Neural cell (in vitro differentiated cells): Measurements from ENCODE around the gene P2RX6. TPM values are rescaled to one million over a fixed set of nuclear protein-coding genes. Genes with fewer than 3 reads are reported as not detected.

Experiments
- H2AFZ ChIP-seq: fragments of 200-600, 300-800 bp; sonication (generic), shearing (Covaris generic); 2 replicates; pipeline ENCODE4 v1.6.0; 2014; ENCODE audit warnings: low read depth, mild to moderate bottlenecking, antibody characterized with exemption, low read length, moderate library complexity
- H3F3A ChIP-seq: fragments of 200-600 bp; shearing (Covaris generic); 2 replicates; pipeline ENCODE4 v1.6.1; 2016; ENCODE audit warnings: mild to moderate bottlenecking, moderate library complexity, mixed read lengths, antibody characterized with exemption, low read length; ENCODE audit not compliant: insufficient read depth, poor library complexity, severe bottlenecking
- H3K27ac ChIP-seq: fragments of 200-600, 300-800 bp; sonication (generic), shearing (Covaris generic); 2 replicates; pipeline ENCODE4 v1.5.1; 2014; ENCODE audit warnings: mild to moderate bottlenecking, low read length, moderate library complexity
- H3K27me3 ChIP-seq: fragments of 300-800, 200-600 bp; sonication (generic), shearing (Covaris generic); 2 replicates; pipeline ENCODE4 v1.6.0; 2014; ENCODE audit warnings: mild to moderate bottlenecking, low read depth, low read length, moderate library complexity; ENCODE audit not compliant: insufficient read depth
- H3K36me3 ChIP-seq: fragments of 300-800, 200-600 bp; sonication (generic), shearing (Covaris generic); 2 replicates; pipeline ENCODE4 v1.5.1; 2014; ENCODE audit warnings: mild to moderate bottlenecking, antibody characterized with exemption, low read length, moderate library complexity; ENCODE audit not compliant: insufficient read depth
- H3K4me2 ChIP-seq: fragments of 300-800, 200-600 bp; sonication (generic), shearing (Covaris generic); 2 replicates; pipeline ENCODE4 v1.6.0; 2014; ENCODE audit warnings: mild to moderate bottlenecking, low read length
- H3K4me3 ChIP-seq: fragments of 300-800, 200-600 bp; sonication (generic), shearing (Covaris generic); 2 replicates; pipeline ENCODE4 v1.5.1; 2014; ENCODE audit warnings: mild to moderate bottlenecking, low read length, moderate library complexity
- H3K79me2 ChIP-seq: fragments of 200-600 bp; shearing (Covaris generic); replicated peaks from 2 replicates; pipeline ENCODE4 v1.6.0; 2014; ENCODE audit warnings: mild to moderate bottlenecking, low read length, moderate library complexity; ENCODE audit not compliant: insufficient read depth
- H3K9ac ChIP-seq: fragments of 300-800, 200-600 bp; sonication (generic), shearing (Covaris generic); 2 replicates; pipeline ENCODE4 v1.6.1; 2016; ENCODE audit warnings: mild to moderate bottlenecking, low read length, mixed read lengths
- H3K9me2 ChIP-seq: fragments of 200-600 bp; shearing (Covaris generic); 2 replicates; pipeline ENCODE4 v1.6.1; 2016; ENCODE audit warnings: mild to moderate bottlenecking, low read length, mixed read lengths; ENCODE audit not compliant: insufficient read depth
- H3K9me3 ChIP-seq: fragments of 200-600, 300-800 bp; sonication (generic), shearing (Covaris generic); 2 replicates; pipeline ENCODE4 v1.6.1; 2016; ENCODE audit warnings: mild to moderate bottlenecking, mixed run types, low read length, moderate library complexity, mixed read lengths
- H4K20me1 ChIP-seq: fragments of 200-600 bp; shearing (Covaris generic); 2 replicates; pipeline ENCODE4 v1.6.1; 2016; ENCODE audit warnings: mild to moderate bottlenecking, mixed run types; ENCODE audit not compliant: insufficient read depth
- CTCF ChIP-seq: fragments of 450-650 bp; IDR thresholded peaks from 2 replicates; pipeline ENCODE4 v1.5.1; 2014; ENCODE audit warnings: antibody characterized with exemption, mild to moderate bottlenecking, moderate library complexity; ENCODE audit not compliant: poor library complexity, severe bottlenecking
- EP300 ChIP-seq: fragments of 450-650 bp; conservative IDR thresholded peaks from 2 replicates; pipeline ENCODE4 v1.6.1; 2014; ENCODE audit warnings: antibody characterized with exemption, mild to moderate bottlenecking, moderate library complexity; ENCODE audit not compliant: poor library complexity, severe bottlenecking
- EZH2 ChIP-seq: fragments of 200-600, 300-800 bp; shearing (Covaris generic), sonication (generic); IDR thresholded peaks from 2 replicates; pipeline ENCODE4 v1.6.1; 2014; ENCODE audit warnings: antibody characterized with exemption, low read length, borderline replicate concordance, mild to moderate bottlenecking; ENCODE audit not compliant: insufficient read depth, poor library complexity, severe bottlenecking
- MXI1 ChIP-seq: fragments of 450-650 bp; conservative IDR thresholded peaks from 2 replicates; pipeline ENCODE4 v1.6.1; 2014; ENCODE audit warnings: antibody characterized with exemption, mild to moderate bottlenecking; ENCODE audit not compliant: poor library complexity, severe bottlenecking
- POLR2AphosphoS5 ChIP-seq: IDR thresholded peaks from 2 replicates; pipeline ENCODE4 v1.6.1; 2012
- RAD21 ChIP-seq: fragments of 450-650 bp; conservative IDR thresholded peaks from 2 replicates; pipeline ENCODE4 v1.6.1; 2014; ENCODE audit warnings: antibody characterized with exemption, mild to moderate bottlenecking, moderate library complexity
- REST ChIP-seq: IDR thresholded peaks from 2 replicates; pipeline ENCODE4 v1.6.1; 2012; ENCODE audit warnings: borderline replicate concordance
- SMC3 ChIP-seq: fragments of 450-650 bp; conservative IDR thresholded peaks from 2 replicates; pipeline ENCODE4 v1.6.1; 2014; ENCODE audit warnings: antibody characterized with exemption, mild to moderate bottlenecking, moderate library complexity; ENCODE audit not compliant: poor library complexity
- TAF1 ChIP-seq: IDR thresholded peaks from 2 replicates; pipeline ENCODE4 v1.6.1; 2012; ENCODE audit warnings: low read depth
- polyA plus RNA-seq: library from polyadenylated mRNA; depleted of rRNA; stranded (reverse); fragments of >200 nt; gene quantifications from 2 replicates; pipeline ENCODE4 v1.2.3, GENCODE V29; 2014

Gene P2RX6
- polyA plus RNA-seq, 1 donor from 2014 or later = 0.17 TPM

GRCh38 chr22:21052715-21053459 lies 37.9 kb downstream of the P2RX6 start:
- no peaks in the 10 kb centered on the region for H3K36me3 ChIP-seq
- no peaks in the 10 kb centered on the region for H3F3A ChIP-seq
- no peaks in the 10 kb centered on the region for H3K79me2 ChIP-seq
- no peaks in the 10 kb centered on the region for H3K9me3 ChIP-seq
- H3K27me3 ChIP-seq = no peaks in the 10 kb centered on the region
- H2AFZ ChIP-seq = no peak overlapping the region
- H3K4me2 ChIP-seq = no peak overlapping the region
- H3K9me2 ChIP-seq = no peaks in the 10 kb centered on the region
- no peaks in the 10 kb centered on the region for H4K20me1 ChIP-seq
- H3K27ac ChIP-seq = no peak overlapping the region
- TF ChIP-seq MXI1 = no peak
- TF ChIP-seq TAF1 = no peak
- TF ChIP-seq RAD21 = no peak
- no peak for TF ChIP-seq POLR2AphosphoS5
- no peak for TF ChIP-seq SMC3
- no peak for TF ChIP-seq EP300
- TF ChIP-seq EZH2 = no peak
- TF ChIP-seq CTCF = no peak
- TF ChIP-seq REST = no peak
- H3K9ac ChIP-seq = no peak overlapping the region
- H3K4me3 ChIP-seq = no peak overlapping the region

- Histone ChIP-seq H3K27me3 (no peaks in the 10 kb centered on the region), H3K4me3 (no peak overlapping the region), H3K9me3 (no peaks in the 10 kb centered on the region), H3K27ac (no peak overlapping the region), H3K9ac (no peak overlapping the region), H3K9me2 (no peaks in the 10 kb centered on the region), H3K36me3 (no peaks in the 10 kb centered on the region), H3K4me2 (no peak overlapping the region), H2AFZ (no peak overlapping the region), H3F3A (no peaks in the 10 kb centered on the region), H4K20me1 (no peaks in the 10 kb centered on the region), H3K79me2 (no peaks in the 10 kb centered on the region)
- no peak for TF ChIP-seq TAF1
- TF ChIP-seq EZH2 = no peak
- TF ChIP-seq RAD21 = no peak
- no peak for TF ChIP-seq REST
Observed at GRCh38 chr22:21054046-21054713, 39.2 kb downstream of the P2RX6 start.
